Tibial nerve (tissue), 3 donors: ENCODE measurements around the gene DDOST.

Source experiments
- CTCF ChIP-seq, 5 experiments: fragments of 200-600 bp in 3 of 5; fragments of 450-650 bp in 2 of 5; sonication (generic) in 3 of 5; IDR thresholded peaks; one replicate each; pipeline ENCODE4 v1.5.1; 2016 to 2019; ENCODE audit warnings: antibody characterized with exemption in 5 of 5, mild to moderate bottlenecking in 3 of 5, moderate library complexity in 2 of 5
- POLR2A ChIP-seq, 2 donors: fragments of 450-650 bp; IDR thresholded peaks; one replicate each; pipeline ENCODE4 v1.6.1; 2017; ENCODE audit warnings: antibody characterized with exemption in 2 of 2, mild to moderate bottlenecking in 2 of 2, moderate library complexity in 2 of 2

GRCh38 chr1:20708057-20708456 is 46.9 kb upstream of the DDOST start:
- no peak for TF ChIP-seq CTCF (IDR thresholded peaks at IDR 0.05)
- TF ChIP-seq POLR2A (IDR thresholded peaks at IDR 0.05) = no peak
